AG10803 (cell line): ENCODE results near the gene PNPLA3.
"Not testable (repeated sequence)": the region's sequence is repeated elsewhere in the genome, so short reads cannot be mapped to it uniquely, and the experiment has no call there.

Experiments
- DNase-seq: peaks from one replicate; pipeline ENCODE4 v3.0.0; 2010; ENCODE audit warnings: low read depth
- H3K4me3 ChIP-seq: 2 replicates; pipeline ENCODE4 v1.5.1; 2011; ENCODE audit warnings: mild to moderate bottlenecking, low read length, control low read depth
- CTCF ChIP-seq: conservative IDR thresholded peaks from 2 replicates; pipeline ENCODE4 v1.5.1; 2011; ENCODE audit warnings: mild to moderate bottlenecking, low read length, control low read depth, inconsistent platforms

PNPLA3 gene

DNA sequence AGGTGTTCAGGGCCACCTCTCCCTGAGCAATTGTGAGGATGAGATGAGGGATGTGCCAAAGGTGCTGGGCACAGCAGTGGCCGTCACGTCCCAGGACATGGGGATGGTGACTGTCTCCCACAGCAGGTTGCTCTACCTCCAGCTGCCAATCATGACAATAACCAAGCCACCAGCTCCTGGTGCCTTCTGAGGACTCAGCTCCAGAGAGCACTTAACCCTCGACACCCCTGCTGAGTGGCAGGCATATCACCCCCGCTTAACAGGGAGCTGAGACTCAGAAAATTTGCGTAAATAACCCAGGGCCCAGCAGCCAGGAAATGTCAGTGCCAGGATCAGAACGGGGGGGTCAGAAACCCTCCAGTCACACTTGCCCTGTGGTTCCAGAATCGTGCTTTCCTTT is 23.4 kb upstream of the PNPLA3 start:
- no peak for DNase-seq
- H3K4me3 ChIP-seq = no peak overlapping the region
- no peak for TF ChIP-seq CTCF

GRCh38 chr22:43901976-43902643 is 21.5 kb upstream of the PNPLA3 start:
- TF ChIP-seq CTCF = no peak
- H3K4me3 ChIP-seq = no peak overlapping the region
- DNase-seq = peak; percentile 96

DNA sequence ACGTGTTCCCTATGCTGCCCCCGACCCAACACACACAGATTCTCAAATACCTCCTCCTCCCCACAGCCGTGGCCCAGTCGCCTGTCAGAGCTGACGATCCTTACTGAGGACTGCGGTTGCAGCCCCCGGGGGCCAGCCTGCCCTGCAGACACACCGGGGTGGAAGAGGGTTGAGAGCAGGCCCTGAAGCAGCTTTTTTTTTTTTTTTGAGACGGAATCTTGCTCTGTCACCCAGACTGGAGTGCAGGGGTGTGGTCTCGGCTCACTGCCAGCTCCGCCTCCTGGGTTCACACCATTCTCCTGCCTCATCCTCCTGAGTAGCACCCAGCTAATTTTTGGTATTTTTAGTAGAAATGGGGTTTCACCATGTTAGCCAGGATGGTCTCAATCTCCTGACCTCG is 20.6 kb upstream of the PNPLA3 start:
- H3K4me3 ChIP-seq, DNase-seq: not testable (repeated sequence)

GRCh38 chr22:43904412-43904811 is 19.2 kb upstream of the PNPLA3 start:
- H3K4me3 ChIP-seq, DNase-seq: not testable (repeated sequence)
- TF ChIP-seq CTCF = peak; percentile 37

GRCh38 chr22:43905681-43906080 is 17.9 kb upstream of the PNPLA3 start:
- no peak for TF ChIP-seq CTCF
- no peak overlapping the region for H3K4me3 ChIP-seq

GRCh38 chr22:43909708-43910107 is 13.9 kb upstream of the PNPLA3 start:
- TF ChIP-seq CTCF = no peak
- DNase-seq = no peak

More at GRCh38 chr22:43905681-43906080, 17.9 kb upstream of the PNPLA3 start:
- no peak for DNase-seq

DNA sequence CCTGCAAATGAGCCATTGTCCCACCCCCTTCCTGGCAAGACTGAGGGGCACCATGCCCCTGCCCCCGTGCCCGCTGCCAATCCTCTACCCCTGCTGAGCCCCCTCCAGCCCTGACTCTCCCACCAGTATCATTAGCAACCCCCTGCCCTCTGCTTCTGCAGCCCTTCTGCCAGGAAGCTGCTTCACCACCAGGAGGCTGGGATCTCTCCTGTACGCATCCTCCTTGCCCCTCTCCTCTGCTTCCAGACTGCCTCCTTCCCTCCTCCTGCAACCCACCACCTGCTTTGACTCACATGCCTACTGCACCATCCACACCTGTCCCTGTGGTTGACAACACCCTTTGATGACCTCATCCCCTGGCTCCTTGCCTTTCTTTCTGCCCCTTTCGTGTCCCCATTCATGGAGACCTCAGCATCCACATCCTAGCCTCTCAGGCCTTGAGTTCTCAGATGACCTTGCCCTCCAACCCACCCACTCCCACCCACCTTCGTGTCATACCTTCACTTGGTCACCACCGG is 13.4 kb upstream of the PNPLA3 start:
- no peak for DNase-seq
- TF ChIP-seq CTCF = 0 out of 2 replicates have a peak, but pooled peaks have one; percentile 5

More at GRCh38 chr22:43909708-43910107, 13.9 kb upstream of the PNPLA3 start:
- H3K4me3 ChIP-seq = no peak overlapping the region

DNA sequence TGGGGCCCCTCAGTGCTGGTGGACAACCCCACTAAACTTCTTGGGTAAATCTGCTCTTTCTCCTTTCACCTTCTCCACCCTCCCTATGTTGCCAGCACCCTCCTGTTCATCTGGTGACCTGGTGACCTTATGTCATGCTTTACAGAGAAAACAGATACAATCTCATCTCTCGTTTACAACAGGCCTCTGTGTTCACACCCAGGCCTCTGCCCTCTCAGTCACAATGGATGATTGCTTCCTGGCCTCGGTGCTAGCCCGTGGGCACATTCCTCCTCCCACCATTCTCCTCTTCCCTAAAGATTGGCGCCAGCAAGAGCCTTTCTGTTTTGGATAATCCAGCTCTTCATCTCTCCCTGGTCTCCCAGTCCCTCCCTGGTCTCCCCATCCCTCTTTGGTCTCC is 12.3 kb upstream of the PNPLA3 start:
- DNase-seq = no peak
- TF ChIP-seq CTCF = no peak

More for the DNA sequence above, 13.4 kb upstream of the PNPLA3 start:
- no peak overlapping the region for H3K4me3 ChIP-seq

More for the DNA sequence above, 12.3 kb upstream of the PNPLA3 start:
- H3K4me3 ChIP-seq = no peak overlapping the region
